COR-L47 (cell line): Measurements from ENCODE around the gene RBM28.
A peak's percentile ranks its signal among the peaks of the same experiment; 100 is the strongest.
"Not testable (repeated sequence)": the region's sequence is repeated elsewhere in the genome, so short reads cannot be mapped to it uniquely, and the experiment has no call there.

Experiments
- DNase-seq: peaks from one replicate; lab custom pipeline; 2025; lab: John Stamatoyannopoulos, UW

The RBM28 gene

DNA sequence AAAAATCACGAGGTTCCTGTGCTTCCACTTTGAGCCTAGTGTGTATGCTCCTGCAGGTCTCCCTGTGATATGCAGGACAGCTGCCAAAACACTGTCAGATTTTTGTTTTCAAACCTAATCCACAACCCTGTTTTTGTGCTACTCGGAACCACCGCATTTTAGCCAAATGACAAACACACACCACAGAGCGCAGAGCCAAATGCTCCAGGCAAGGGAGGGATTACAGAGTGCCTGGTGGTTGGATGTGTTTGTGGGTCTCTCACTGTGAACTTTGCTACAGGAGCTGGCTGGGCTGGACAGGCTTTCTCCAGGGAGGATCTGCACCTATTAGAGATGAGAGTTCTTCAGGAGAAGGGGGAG lies 5.7 kb upstream of the RBM28 start:
- no peak for DNase-seq

DNA sequence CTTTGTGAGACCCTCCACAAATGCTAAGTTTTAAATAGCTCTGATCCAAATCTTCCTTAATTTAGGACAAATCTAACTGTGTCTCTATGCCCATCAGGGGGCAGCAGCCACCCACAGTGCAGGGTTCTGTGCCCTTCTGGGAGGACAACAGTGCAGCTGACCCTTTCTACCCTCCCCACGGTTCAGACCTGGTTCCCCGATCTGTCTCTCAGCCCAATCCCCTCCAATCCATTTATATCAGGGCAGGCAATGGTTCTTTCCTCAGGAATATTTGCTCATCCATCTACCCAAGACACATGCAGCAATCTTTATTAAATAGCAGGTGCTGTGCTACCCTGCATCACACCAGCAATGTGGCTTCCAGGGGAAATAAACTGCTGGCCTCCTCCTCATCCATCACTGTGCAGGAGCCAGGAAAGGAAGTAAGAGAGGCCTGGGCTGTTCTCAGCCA lies 4.0 kb upstream of the RBM28 start:
- peak; percentile 28 for DNase-seq

DNA sequence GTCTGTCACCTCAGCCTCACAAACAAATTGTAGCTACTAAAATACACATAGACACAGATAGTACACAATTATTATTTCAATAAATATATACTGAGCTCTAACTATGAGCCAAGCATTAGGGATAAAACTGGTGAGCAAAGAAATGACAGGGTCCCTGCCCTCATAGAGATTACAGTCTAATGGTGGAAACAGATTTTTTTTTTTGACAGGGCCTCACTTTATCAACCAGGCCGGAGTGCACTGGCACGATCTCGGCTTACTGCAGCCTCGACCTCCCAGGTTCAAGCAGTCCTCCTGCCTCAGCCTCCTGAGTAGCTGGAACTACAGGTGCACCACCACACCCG lies 695 bp upstream of the RBM28 start:
- no peak for DNase-seq

DNA sequence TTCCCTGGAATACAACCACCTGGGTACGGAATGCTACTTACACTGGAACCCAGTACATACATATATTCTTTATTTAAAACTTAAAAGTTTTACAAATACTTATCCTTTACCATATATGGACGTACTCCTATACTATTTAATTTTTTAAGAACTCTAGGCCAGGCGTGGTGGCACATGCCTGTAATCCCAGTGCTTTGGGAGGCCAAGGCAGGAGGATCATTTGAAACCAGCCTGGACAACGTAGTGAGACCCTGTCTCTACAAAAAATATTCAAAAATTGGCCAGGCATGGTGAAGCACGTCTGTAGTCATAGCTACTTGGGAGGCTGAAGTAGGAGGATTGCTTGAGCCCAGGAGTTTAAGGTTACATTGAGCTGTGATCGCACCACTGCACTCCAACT lies 2.0 kb downstream of the RBM28 start:
- DNase-seq: no peak

DNA sequence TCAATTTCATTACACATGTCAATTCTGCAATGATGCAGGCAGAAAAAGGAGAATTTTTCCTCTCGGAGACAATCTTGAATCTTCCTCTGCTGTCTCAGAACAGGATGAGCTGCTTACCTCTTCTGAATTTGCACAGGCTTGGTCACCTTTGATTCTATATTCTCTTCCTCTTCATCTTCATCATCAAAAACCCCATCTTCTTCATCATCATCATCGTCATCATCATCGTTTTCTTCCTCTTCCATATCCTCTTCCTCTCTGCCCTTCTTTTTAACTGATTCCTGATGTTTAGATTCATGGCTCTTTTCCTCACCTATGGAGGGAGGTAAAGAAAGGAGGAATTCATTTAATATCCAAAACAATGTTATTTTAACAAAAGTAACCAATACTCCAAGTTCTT lies 8.0 kb downstream of the RBM28 start:
- no peak for DNase-seq

DNA sequence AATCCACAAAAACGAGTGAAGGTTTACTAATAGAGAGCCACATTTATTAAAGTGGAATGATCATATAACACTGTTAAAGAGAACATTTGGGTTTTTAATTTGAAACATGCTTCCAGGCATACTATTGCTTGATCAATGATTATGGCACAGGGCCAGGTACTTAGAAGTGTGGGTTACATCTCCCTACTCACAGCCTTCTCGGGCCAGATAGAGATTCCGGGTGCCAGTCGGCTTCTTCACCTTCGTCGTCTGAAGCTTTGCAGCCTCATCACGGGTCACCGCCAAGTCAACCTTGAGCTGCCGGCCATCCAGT lies 19.4 kb downstream of the RBM28 start:
- no peak for DNase-seq

DNA sequence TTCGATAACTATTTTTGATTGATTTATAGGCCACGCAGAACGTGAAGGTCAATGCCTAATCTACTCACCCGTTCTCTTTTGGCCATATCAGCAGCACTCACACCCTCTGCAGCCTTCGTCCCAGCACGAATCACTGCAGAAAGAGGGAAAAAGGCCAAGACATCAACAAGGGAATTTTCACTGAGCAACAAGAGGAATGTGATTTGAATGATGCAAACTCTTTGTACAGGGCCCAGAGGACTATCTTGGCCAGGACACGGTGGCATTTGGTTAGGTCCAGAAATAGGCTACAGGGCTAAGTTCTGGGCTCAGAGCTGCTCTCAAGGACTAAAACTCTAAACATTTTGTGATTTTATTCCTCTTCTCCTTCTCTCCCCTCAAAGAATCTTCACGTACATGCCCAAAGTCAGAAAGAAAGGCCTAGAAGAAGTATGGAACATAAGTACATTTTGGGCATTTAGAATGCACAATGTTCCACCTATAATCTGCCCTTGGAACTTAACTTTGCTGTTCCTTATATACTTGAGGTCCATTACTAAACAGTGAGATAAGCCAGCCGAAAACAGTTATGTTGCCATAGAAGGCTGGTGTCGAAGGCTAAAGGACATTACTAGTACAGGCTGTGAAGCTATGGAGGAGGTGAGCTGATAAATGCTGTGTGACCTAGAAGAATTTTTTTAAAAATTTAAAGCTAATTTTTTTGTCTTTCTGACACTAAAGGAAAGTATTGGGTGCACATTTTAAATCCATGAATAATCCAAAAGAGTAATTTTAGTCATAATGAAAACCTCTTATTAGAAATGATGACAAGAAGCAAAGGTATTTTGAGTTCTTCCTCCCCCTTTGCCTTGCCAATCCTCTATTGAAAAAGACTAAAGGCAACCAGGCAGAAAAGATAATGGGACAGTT lies 20.0 kb downstream of the RBM28 start:
- DNase-seq: no peak

DNA sequence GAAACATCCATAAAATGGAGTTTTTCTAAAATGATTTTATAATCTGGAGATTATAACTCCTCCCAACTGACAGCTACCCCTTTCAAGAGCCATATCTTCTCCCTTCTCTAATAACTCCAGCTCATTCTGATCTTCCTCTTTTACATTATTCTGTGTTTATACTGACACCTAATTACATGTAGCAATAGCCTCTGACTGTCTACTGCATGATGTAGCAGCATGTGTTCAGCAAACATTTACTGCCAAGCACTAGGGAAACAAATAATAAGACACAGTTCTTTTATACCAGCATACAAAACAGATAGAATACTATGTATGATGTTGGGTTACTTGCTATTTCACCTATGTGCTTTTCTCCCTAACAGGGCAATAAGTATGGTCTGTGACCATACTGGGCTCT lies 20.7 kb downstream of the RBM28 start:
- no peak for DNase-seq

DNA sequence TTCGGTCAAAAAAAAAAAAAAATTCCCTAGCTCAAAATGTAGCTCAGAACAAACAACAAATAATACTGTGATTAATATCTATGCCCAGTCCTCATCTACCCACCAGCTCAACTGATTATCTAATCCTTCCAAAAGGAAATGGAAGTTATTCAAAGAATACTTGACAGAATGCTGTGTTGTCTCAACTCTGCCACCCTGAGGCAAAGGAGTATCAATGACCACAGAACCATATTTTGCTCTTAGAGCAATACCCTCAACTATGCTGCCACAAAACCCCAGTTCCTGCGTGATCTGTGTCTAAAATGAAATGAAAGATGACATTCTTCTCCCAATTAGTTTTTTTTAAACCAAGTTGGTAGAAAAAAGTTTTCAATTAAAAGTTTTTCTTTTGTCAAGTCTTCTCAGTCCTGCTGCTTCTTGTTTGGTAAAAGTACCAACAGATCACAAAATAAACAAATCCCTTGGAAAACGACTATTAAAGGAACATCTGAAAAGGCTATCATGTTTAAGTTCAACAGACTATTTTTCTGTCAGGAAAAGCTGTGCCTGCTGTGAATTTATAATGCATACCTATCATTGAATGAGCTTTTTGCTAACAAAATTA lies 21.6 kb downstream of the RBM28 start:
- peak; percentile 40 for DNase-seq

DNA sequence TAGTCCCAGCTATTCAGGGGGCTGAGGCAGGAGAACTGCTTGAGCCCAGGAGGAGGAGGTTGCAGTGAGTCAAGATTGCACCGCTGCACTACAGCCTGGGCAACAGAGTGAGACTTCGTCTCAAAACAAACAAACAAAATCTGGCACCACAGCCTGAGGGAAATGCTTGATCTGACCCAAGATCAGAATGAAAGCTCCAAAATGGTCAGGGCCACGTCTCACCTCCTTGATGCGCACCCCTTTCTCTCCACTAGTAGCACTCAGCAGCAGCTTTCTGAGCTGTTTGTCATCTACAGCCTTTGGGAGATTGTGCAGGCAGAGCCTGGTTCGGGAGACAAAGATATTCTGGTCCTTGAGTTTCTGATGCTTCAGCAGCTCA lies 22.7 kb downstream of the RBM28 start:
- no peak for DNase-seq

DNA sequence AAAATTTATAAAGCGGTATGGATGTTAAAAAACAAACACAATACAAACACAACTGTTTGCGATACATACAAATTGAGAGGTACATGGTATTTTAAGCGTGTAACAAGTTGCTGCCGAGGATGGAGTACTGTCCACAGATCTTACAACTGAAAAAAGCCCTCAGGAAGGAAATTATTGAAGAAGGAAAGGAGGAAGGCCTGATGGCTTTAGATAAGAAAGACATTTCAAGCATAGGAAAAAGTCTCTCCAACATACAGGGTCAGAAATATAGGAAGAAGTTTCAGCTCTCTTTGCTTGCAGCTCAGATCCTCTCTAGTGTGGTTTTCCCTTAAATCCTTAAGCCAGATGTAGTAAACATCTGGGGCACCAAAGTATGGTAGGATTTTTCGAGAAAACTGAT lies 25.0 kb downstream of the RBM28 start:
- DNase-seq: no peak

DNA sequence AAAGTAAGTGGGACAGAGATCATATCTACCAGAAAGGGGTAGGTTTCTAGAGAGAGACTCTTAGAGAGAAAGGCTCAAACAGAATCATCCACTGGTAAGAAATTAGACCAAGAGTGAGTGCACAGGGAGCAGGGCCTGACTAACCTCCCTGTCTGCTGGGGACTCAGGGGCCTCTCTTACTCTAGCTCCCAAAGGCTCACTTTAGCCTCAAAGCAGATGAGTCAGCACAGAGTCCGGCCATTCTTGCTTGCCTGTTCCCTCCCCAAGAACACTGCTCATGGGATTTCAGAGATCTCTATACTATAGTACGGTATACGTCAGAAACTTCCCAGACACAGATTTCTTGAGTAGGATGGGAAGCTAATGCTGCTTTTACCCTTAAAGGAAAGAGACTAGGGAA lies 32.7 kb downstream of the RBM28 start:
- DNase-seq: no peak

DNA sequence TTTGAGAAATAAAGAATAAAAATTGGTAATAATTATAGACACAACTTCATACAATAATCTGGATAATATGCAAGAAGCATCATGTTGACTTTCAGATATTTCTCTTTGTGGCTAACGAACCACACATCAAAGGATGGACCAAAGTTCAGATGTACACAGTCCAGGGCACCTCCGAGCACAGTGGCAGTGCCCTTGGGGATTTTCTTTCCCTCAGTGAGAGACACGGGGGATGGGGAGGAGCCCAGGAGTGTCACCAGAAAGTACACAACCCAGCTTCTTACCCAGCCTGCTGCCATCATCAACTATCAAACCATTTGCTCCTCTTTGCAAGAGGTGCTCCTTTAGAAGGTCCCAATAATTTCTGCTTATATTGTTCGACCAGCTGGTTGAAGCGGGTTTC lies 33.2 kb downstream of the RBM28 start:
- no peak for DNase-seq

DNA sequence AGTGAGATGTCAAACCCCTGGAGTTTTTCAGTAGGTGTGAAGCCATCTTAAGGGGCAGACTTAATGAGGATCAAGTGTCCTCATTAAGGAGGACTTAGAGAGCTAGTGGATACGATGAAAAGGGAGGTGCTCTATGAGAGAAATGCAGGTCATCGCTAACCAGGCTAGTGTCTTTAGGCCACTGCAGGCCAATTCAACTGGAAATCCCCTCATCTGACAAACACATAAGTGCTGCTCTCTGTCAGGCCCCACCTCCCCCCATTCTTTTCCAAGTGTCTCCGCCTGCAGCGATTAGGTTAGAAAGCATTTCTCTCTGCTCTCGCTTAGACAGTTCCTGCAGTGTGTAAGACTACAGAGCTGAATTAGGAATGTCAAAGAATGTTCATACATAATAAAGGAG lies 33.7 kb downstream of the RBM28 start:
- no peak for DNase-seq

DNA sequence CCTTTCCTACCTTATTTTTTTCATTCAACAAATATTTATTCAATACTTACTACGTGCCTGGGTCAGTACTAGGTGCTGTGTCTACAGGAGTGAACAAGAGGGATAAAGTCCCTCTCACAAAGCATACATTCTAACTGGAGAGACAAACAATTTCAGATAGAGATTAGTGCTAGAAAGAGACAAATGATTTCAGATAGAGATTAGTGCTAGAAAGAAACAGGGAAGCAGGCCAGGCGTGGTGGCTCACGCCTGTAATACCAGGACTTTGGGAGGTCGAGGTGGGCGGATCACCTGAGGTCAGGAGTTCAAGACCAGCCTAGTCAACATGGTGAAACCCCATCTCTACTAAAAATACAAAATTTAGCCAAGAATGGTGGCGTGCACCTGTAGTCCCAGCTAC lies 34.6 kb downstream of the RBM28 start:
- DNase-seq: no peak

DNA sequence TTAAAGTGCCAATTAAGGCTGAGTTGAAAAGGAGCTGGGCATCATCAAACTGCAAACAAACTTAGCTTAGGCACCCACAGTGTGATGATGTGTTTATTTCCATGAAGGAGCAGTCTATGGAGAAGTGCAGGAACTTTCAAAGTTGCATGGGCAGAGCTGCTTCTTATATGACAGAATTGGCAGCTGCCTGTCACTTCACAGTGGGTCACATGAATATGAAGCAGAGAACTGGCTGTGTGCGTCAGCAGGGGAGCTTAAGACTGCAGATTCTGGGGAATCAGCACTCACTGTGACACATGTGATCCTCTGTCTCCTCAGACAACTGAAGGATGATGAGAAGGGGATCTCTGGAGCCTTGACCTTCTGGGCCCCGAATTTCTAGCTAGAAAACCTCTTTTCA lies 36.6 kb downstream of the RBM28 start:
- no peak for DNase-seq

DNA sequence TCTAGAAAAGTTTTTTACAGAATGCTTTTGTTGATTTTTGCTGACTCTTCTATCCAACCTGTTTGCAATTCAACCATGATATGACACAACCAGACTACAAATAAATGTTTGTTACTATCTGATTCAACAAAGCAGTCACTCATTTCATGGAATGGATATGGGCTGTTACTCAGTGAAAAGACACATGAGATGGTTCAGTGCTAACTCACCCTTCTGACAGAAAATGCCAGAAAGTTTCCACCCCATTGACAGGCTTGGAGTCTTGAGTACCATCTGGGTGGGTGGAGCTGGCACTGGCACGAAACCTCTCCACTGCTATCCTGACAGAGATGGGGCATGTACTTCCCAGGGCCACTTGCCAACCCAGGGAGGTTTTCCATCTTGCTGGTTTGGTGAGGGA lies 39.5 kb downstream of the RBM28 start:
- no peak for DNase-seq

DNA sequence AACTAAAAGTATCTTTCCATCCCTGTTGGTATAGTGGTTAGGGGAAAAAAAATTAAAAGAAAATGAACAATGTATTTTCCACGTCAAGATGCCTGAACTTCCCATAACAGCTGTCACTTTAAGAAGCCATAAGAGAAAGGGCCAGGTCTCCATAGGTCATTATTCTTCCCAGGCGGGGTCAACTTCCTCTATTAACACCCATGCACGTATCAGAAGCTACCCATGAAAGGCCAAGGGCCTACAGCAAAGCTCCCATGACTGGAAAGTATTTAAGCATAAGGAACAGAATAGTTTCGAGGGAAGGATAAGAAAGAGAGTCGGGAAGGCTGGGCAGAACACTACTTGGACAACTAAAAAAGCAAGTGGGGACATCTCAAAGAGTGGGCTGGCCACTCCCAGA lies 40.1 kb downstream of the RBM28 start:
- no peak for DNase-seq

DNA sequence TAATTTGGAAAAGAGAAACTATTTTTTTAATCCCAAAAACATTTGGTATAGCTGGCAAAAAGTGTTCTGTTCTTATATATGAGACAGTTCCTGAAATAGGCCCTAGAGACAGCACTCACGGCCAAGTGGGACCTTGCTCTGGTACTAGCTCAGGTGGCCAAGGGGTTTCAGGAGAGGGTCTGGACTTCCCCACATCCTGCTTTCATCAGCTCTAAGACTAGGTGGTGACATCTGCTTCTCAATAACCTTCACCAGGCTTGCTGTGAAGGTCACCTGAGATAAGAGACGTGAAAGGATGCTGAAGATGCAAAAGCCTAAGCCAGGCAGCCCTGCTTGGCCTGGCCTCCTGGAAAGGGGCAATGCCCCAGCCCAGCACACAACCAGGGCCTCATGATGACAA lies 40.6 kb downstream of the RBM28 start:
- DNase-seq: no peak

DNA sequence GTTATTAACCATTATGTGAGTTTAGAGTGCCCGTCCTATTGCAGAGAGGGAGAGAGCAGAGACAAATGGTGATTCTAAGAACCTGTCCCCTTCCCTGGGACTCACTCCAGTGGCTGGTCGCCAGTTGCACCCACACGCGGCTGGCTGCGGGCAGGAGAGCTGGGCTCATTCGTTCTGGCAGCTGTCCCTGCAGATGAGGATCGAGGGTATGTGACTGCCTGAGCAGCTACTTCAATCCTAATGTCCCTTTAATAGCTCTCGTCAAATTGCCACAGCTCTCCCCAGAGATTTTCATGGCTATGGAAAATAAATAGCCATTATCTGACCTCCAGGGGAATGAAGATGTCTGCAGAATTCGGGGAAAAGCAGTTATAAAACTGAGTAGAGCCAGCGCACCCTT lies 41.6 kb downstream of the RBM28 start:
- DNase-seq: no peak

DNA sequence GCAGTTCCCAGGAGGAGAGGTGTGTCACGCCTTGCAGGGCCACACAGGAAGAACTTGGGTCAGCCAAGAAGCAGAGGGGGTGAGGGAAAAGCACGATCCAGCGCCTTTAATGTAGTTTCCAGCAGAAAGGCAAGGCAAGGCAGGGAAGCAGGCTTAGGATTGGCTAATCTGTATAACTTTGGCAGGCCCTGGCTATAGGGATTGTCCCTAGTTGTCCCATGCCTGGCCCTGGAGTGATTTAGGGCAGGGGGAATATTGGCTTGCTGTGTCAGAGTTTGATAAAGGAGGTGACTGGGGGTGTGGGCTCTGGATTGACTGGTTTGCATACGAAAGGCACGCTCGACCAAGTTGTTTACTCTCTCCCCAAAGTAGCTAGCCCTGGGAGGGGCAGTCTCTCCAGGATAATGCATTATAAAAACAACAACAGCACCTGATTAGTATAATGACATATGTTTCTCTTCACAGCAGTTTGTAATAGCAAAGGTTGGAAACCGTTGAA lies 44.5 kb downstream of the RBM28 start:
- DNase-seq: no peak

DNA sequence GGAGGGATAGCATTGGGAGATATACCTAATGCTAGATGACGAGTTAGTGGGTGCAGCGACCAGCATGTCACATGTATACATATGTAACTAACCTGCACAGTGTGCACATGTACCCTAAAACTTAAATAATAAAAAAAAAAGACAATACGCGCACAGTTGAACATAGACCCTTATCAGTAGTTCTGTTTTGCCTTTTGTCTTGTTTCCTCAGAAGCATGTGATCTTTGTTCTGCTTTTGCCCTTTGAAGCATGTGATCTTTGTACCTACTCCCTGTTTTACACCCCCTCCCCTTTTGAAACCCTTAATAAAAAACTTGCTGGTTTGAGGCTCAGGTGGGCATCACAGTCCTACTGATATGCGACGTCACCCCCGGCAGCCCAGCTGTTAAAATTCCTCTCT lies 45.7 kb downstream of the RBM28 start:
- DNase-seq: not testable (repeated sequence)

DNA sequence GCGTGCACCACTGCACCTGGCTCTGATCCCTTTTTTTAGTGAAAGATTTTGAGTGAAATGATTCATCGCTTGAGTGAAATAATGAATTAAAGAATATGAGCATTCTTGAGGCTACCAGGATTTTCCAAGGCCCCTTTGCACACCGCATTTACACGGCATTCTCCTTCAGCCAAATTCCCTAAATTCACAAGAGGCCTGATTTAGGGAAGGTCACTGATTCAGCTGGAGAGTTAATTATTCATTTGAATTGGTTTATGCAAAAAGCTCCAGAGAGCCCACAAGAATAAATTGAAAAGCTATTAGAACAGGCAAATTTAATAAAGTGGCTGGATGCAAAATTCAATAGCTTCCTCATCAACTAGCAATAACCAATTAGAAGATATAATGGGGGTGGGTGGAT lies 56.2 kb downstream of the RBM28 start:
- no peak for DNase-seq

DNA sequence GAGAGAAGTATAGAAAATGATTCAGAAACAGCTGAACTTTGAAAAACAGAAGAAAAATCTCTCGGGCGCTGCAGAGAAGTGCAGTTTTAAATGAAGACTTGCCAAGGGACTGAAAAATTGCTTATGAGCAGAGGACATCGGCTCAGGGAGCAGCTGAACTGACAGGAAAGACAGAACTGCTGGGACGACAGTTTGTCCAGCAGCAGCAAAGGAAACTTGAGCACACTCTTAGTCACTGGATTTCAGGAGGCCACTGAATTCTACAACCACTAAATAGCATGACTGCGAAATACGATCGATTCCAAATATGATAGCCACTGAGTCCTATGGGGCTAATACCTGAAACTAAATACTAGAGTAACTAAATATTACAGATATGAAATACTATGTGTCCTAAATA lies 59.6 kb downstream of the RBM28 start:
- DNase-seq: no peak
